Stimulated activated CD4-positive, alpha-beta T cell treated with anti-CD3 and anti-CD28 coated beads, Interleukin-15, amount 100 ng/mL, for 1 hour (primary cell): ENCODE data around the gene ZNF850.

Source experiments
- DNase-seq, 2 donors: peaks; one replicate each; pipeline ENCODE4 v3.0.0-alpha.2; 2020; ENCODE audit warnings: low read depth in 1 of 2, low spot score in 1 of 2

Gene ZNF850

GRCh38 chr19:36707134-36707533, 65.5 kb downstream of the ZNF850 start:
- DNase-seq, result no peak

DNA sequence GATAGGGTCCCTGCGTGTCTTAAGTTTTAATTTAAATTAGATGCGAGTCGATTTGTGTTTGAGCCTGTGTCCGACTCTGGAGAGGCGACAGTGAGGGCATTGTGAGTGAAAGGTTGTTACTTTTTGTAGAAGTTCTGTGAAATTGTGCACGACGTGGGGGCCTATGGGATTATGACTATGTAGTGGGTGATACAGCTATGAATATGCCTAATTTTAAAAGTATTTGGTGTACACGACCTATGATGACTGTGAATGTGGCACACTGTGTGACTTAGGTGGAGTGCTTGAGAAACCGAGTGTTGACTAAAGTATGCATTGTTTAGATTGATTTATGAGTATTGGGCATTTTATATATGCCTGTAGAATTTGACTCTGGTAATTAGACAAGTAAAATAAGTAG, 84.5 kb downstream of the ZNF850 start:
- no peak for DNase-seq

GRCh38 chr19:36687214-36688056, 85.2 kb downstream of the ZNF850 start, which contains the start of gene ZNF567:
TSS of gene ZNF567 (plus strand) at chr19:36687612. CDS start at chr19:36694868, 7,256 bp downstream.
- DNase-seq, result peak; percentile 93 to 98

DNA sequence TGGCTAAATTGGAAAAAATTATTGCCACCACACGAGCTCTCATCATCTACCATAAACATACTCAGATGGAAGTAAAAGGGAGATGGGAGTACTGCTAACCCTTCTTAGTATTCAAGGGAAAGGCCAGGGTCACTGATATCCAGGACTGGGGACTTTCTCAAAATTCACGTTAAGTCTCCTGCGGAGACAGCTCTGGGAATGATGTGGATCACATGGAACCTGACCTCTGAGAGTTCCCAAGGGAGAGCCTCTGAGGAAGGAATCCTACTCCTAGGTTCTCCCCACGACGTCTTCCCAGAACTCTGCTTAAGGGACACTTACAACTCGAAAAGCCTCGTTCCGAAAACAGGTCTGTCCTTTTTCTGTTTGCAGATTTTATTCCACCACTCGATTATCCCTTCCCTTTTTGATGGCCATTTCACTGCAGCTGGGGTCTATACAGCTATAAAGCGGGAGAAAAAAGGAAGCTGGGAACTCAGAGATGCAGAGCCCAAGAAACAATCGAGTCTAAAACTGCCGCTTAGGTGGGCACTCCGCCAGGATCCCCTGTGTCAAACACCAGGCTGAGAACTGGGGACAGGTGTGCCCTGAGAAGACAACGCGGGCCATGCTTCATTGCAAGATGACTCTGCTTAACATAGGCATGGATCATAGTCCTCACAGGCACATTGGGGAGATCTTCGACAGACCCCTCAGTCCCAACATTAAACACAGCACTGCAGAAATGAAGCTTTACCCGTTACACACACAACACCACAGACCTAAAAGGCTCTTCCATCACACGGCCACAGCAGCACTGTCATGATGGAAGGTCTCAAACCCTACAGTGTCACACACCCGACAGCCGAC, 86.0 kb downstream of the ZNF850 start:
- no peak for DNase-seq

DNA sequence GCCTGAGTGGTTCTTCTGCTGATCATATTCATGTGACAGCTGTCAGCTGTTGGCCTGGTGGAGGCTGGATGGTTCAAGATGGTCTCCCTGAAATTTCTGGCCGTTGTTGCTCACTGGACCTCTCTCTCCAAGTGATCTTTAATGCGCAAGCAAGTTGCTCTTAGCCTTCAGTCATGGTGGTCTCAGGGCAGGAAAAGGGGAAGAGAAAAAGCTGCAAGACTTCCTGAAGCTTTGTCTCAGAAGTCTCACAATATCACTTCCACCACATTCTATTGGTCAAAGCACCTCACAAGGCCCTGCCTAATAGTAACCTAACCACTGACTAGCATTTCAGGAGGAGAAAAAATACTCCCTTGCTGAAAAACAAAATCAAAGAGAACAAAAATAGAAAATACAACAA, 86.8 kb downstream of the ZNF850 start:
- no peak for DNase-seq

DNA sequence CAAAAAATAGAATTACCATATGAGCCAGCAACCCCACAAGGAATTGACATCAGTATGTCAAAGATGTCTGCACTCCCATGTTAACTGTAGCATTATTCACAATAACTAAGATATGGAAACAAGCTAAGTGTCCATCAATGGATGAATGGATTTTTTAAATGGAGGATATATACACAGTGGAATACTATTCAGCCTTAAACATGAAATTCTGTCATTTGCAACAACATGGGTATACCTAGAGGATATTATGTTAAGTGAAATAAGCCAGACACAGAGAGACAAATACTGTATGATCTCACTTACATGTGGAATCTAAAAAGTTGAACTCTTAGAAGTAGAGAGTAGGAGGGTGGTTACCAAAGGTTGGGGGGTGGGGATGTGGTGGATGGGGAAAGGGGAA, 93.2 kb downstream of the ZNF850 start:
- no peak for DNase-seq

GRCh38 chr19:36674201-36674600, 98.4 kb downstream of the ZNF850 start:
- DNase-seq, result no peak

DNA sequence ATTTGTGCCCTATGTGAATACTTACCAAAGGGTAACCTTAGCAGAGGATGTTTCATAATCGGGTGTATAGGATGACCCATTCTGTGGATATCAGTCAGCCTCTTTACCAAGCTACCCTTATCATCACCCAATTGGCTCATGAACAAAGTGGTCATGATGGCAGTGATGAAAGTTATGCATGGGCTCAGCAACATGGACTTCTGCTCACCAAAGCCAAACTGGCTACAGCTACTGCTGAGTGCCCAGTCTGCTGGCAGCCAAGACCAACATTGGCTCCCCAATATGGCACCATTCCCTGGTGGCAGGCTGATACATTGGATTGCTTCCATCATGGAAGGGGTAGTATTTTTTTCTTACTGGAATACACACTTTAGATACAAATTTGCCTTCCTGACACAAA, 100.2 kb downstream of the ZNF850 start:
- DNase-seq, result no peak

GRCh38 chr19:36668646-36669045, 104.0 kb downstream of the ZNF850 start:
- DNase-seq, result no peak

GRCh38 chr19:36665832-36666231, 106.8 kb downstream of the ZNF850 start:
- DNase-seq, result no peak
